ENCODE results near the gene MSGN1.
"Not testable (repeated sequence)": the region's sequence is repeated elsewhere in the genome, so short reads cannot be mapped to it uniquely, and the experiment has no call there.

The MSGN1 gene

GRCh38 chr2:17818235-17818815, 2.1 kb downstream of the MSGN1 start:
- H3K27ac ChIP-seq = no peak overlapping the region
- no peak for TF ChIP-seq CTCF (conservative IDR thresholded peaks at IDR 0.05)

GRCh38 chr2:17821080-17821479, 4.8 kb downstream of the MSGN1 start:
- no peak overlapping the region for H3K27ac ChIP-seq
- no peak for TF ChIP-seq CTCF (conservative IDR thresholded peaks at IDR 0.05)

- H3K27ac ChIP-seq = no peak overlapping the region
- TF ChIP-seq CTCF (conservative IDR thresholded peaks at IDR 0.05) = no peak
Observed at GRCh38 chr2:17821535-17822444, 5.5 kb downstream of the MSGN1 start.

- TF ChIP-seq CTCF (conservative IDR thresholded peaks at IDR 0.05) = no peak
- H3K27ac ChIP-seq = no peak overlapping the region
Observed at GRCh38 chr2:17822445-17823117, 6.3 kb downstream of the MSGN1 start.

- H3K27ac ChIP-seq = not testable (repeated sequence)
Observed at GRCh38 chr2:17823646-17824045, 7.4 kb downstream of the MSGN1 start.

GRCh38 chr2:17827316-17827715, 11.1 kb downstream of the MSGN1 start:
- TF ChIP-seq CTCF (conservative IDR thresholded peaks at IDR 0.05) = no peak

GRCh38 chr2:17827785-17828184, 11.5 kb downstream of the MSGN1 start:
- H3K27ac ChIP-seq = no peak overlapping the region
- TF ChIP-seq CTCF (conservative IDR thresholded peaks at IDR 0.05) = no peak

More at GRCh38 chr2:17827316-17827715, 11.1 kb downstream of the MSGN1 start:
- no peak overlapping the region for H3K27ac ChIP-seq

Measured in VCaP (cell line).